ENCODE data around the gene ATXN2L.
"Not testable (repeated sequence)": the region's sequence is repeated elsewhere in the genome, so short reads cannot be mapped to it uniquely, and the experiment has no call there.

Gene ATXN2L

GRCh38 chr16:28867241-28867640 lies 44.4 kb downstream of the ATXN2L start:
- no peak overlapping the region for H3K4me3 ChIP-seq (ENCODE audit: low read length)
- H3K36me3 ChIP-seq (ENCODE audit: insufficient read depth, low read length): peaks cover 44% of the 10 kb centered on the region
- peaks cover 13% of the 10 kb centered on the region for H3K4me1 ChIP-seq (ENCODE audit: insufficient read depth, low read length)

DNA sequence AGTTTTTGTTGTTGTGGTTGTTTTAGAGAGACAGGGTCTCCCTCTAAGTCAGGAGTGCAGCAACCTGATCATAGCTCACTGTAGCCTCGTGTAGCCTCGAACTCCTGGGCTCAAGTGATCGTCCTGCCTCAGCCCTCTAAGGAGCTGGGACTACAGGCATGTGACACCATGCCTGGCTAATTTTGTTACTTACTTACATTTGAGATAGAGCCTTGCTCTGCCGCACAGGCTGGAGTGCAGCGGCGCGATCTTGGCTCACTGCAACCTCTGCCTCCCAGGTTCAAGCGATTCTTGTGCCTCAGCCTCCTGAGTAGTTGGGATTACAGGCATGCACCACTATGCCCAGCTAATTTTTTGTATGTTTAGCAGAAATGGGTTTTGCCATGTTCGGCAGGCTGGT lies 44.8 kb downstream of the ATXN2L start:
- not testable (repeated sequence) for H3K4me3 ChIP-seq (ENCODE audit: low read length); H3K9me3 ChIP-seq (ENCODE audit: low read length); H2AFZ ChIP-seq (ENCODE audit: low read depth, low read length); H3K27me3 ChIP-seq (ENCODE audit: insufficient read depth, low read length)
- Histone ChIP-seq H3K36me3 (ENCODE audit: insufficient read depth, low read length) (peaks cover 48% of the 10 kb centered on the region), H3K4me1 (ENCODE audit: insufficient read depth, low read length) (peaks cover 13% of the 10 kb centered on the region)

More at GRCh38 chr16:28867241-28867640, 44.4 kb downstream of the ATXN2L start:
- H3K9me3 ChIP-seq (ENCODE audit: low read length): no peaks in the 10 kb centered on the region
- no peaks in the 10 kb centered on the region for H3K27me3 ChIP-seq (ENCODE audit: insufficient read depth, low read length)
- H2AFZ ChIP-seq (ENCODE audit: low read depth, low read length): no peak overlapping the region

DNA sequence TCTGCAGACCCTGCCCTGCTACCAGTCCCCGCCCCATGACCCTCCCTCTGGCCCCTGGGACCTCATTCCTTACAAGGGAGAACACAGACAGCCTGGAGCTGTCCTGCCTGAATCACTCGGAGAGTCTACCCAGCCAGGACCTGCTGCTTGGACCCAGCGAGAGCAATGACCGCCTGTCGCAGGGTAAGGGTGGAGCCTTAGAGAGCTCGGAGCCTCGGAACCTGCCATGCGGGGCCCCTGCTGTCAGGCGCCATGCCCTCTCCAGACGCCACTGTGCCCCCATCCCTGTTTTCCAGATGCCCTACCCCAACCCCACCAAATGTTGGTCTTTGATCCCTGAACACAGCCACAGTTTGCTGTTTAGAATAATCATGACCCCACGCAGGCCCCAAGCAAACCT lies 46.4 kb downstream of the ATXN2L start:
- H2AFZ ChIP-seq (ENCODE audit: low read depth, low read length): no peak overlapping the region
- peaks cover 59% of the 10 kb centered on the region for H3K36me3 ChIP-seq (ENCODE audit: insufficient read depth, low read length)
- no peak overlapping the region for H3K4me3 ChIP-seq (ENCODE audit: low read length)
- no peaks in the 10 kb centered on the region for H3K27me3 ChIP-seq (ENCODE audit: insufficient read depth, low read length)
- no peaks in the 10 kb centered on the region for H3K9me3 ChIP-seq (ENCODE audit: low read length)
- H3K4me1 ChIP-seq (ENCODE audit: insufficient read depth, low read length): peaks cover 11% of the 10 kb centered on the region

GRCh38 chr16:28872952-28873351 lies 50.2 kb downstream of the ATXN2L start:
- H2AFZ ChIP-seq (ENCODE audit: low read depth, low read length): no peak overlapping the region
- H3K4me3 ChIP-seq (ENCODE audit: low read length): no peak overlapping the region
- H3K27me3 ChIP-seq (ENCODE audit: insufficient read depth, low read length): no peaks in the 10 kb centered on the region
- H3K4me1 ChIP-seq (ENCODE audit: insufficient read depth, low read length): peaks cover 23% of the 10 kb centered on the region
- peaks cover 55% of the 10 kb centered on the region for H3K36me3 ChIP-seq (ENCODE audit: insufficient read depth, low read length)
- H3K9me3 ChIP-seq (ENCODE audit: low read length): no peaks in the 10 kb centered on the region

GRCh38 chr16:28873543-28874201 lies 50.9 kb downstream of the ATXN2L start:
- Histone ChIP-seq H3K36me3 (ENCODE audit: insufficient read depth, low read length) (peaks cover 53% of the 10 kb centered on the region), H3K4me1 (ENCODE audit: insufficient read depth, low read length) (peaks cover 24% of the 10 kb centered on the region), H2AFZ (ENCODE audit: low read depth, low read length) (no peak overlapping the region), H3K9me3 (ENCODE audit: low read length) (no peaks in the 10 kb centered on the region), H3K4me3 (ENCODE audit: low read length) (no peak overlapping the region), H3K27me3 (ENCODE audit: insufficient read depth, low read length) (no peaks in the 10 kb centered on the region)

DNA sequence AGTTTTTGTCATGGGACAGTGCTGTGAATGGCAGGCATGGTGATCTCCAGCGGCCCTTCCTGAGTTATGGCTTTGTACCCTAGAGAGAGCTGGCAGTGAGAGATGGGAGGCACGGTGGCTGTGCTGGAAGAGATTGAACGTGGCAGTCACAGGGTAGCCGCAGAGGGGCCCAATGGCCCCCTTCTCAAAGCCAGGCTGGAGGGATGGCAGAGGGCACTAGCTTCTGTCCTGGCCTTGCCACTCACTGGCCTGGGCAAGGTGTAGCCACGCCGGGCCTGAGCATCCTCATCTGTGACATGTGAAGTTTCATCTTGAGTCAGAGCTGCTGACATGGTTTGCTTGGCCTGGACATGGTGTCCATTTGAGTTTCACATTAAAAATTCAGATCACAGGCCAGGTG lies 51.6 kb downstream of the ATXN2L start:
- Histone ChIP-seq H3K27me3 (ENCODE audit: insufficient read depth, low read length) (no peaks in the 10 kb centered on the region), H2AFZ (ENCODE audit: low read depth, low read length) (no peak overlapping the region), H3K9me3 (ENCODE audit: low read length) (no peaks in the 10 kb centered on the region), H3K4me3 (ENCODE audit: low read length) (no peak overlapping the region), H3K4me1 (ENCODE audit: insufficient read depth, low read length) (peaks cover 24% of the 10 kb centered on the region), H3K36me3 (ENCODE audit: insufficient read depth, low read length) (peaks cover 46% of the 10 kb centered on the region)

- Histone ChIP-seq H3K9me3 (ENCODE audit: low read length) (no peaks in the 10 kb centered on the region), H3K27me3 (ENCODE audit: insufficient read depth, low read length) (no peaks in the 10 kb centered on the region), H3K36me3 (ENCODE audit: insufficient read depth, low read length) (peaks cover 37% of the 10 kb centered on the region), H3K4me3 (ENCODE audit: low read length) (no peak overlapping the region), H2AFZ (ENCODE audit: low read depth, low read length) (no peak overlapping the region), H3K4me1 (ENCODE audit: insufficient read depth, low read length) (peaks cover 24% of the 10 kb centered on the region)
Measured at GRCh38 chr16:28875134-28876018, 52.6 kb downstream of the ATXN2L start.

DNA sequence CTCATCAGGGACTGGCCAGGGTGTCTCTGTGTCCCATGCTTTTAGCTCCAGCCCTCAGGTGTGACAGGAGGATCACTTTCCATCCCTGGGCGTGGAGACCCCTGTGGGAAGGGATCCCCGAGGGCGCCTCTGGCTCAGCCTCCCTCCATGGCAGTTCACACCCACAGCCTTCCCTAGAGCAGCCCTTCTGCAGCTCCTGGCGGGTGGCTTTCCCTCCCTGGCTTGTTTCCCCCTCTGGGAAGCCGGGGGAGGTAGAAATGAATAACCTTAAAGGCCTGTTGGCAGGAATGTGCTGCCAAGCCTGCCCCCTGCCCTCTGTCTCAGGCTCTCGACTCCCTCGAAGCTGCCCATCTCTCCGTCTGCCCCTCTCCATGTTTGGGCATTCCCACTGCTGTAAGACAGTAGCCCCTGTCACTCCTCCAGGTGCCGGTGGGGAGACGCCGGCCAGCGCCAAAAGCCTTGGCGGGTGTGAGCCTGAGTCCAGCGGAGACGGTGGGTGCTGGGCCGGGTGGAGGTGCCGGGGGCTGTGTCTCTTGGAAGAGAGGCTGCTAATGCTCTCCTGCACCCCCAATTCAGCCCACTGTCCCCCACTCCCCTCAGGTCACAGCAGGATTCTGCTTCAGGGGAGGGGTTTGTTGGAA lies 53.3 kb downstream of the ATXN2L start:
- Histone ChIP-seq H3K9me3 (ENCODE audit: low read length) (no peaks in the 10 kb centered on the region), H3K36me3 (ENCODE audit: insufficient read depth, low read length) (peaks cover 30% of the 10 kb centered on the region), H2AFZ (ENCODE audit: low read depth, low read length) (no peak overlapping the region), H3K27me3 (ENCODE audit: insufficient read depth, low read length) (no peaks in the 10 kb centered on the region), H3K4me3 (ENCODE audit: low read length) (no peak overlapping the region), H3K4me1 (ENCODE audit: insufficient read depth, low read length) (peaks cover 24% of the 10 kb centered on the region)

- H3K4me1 ChIP-seq (ENCODE audit: insufficient read depth, low read length): peaks cover 24% of the 10 kb centered on the region
- H3K27me3 ChIP-seq (ENCODE audit: insufficient read depth, low read length): no peaks in the 10 kb centered on the region
- H3K36me3 ChIP-seq (ENCODE audit: insufficient read depth, low read length): peaks cover 21% of the 10 kb centered on the region
- H2AFZ ChIP-seq (ENCODE audit: low read depth, low read length): no peak overlapping the region
- H3K9me3 ChIP-seq (ENCODE audit: low read length): no peaks in the 10 kb centered on the region
- H3K4me3 ChIP-seq (ENCODE audit: low read length): no peak overlapping the region
Measured at GRCh38 chr16:28876973-28877654, 54.3 kb downstream of the ATXN2L start.

DNA sequence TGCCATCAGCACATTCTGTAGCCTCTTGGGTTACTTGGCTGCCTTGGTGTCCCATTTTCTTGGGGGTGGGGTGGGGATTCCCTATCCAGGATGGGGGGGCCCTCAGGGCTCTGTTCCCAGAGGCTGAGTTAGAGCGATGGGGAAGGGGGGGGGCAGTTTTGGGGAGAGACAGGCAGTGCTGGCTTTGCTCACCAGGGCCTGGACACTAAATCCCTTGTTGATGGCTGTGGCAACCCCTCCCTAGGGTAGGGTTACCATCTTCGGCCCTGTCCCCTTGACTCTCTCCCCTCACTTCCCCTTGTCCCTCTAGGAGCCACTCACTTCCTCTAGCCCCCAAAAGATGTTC lies 54.8 kb downstream of the ATXN2L start:
- Histone ChIP-seq H3K4me3 (ENCODE audit: low read length) (no peak overlapping the region), H3K36me3 (ENCODE audit: insufficient read depth, low read length) (peaks cover 15% of the 10 kb centered on the region), H3K9me3 (ENCODE audit: low read length) (no peaks in the 10 kb centered on the region), H3K4me1 (ENCODE audit: insufficient read depth, low read length) (peaks cover 29% of the 10 kb centered on the region), H3K27me3 (ENCODE audit: insufficient read depth, low read length) (no peaks in the 10 kb centered on the region), H2AFZ (ENCODE audit: low read depth, low read length) (no peak overlapping the region)

- Histone ChIP-seq H3K4me3 (ENCODE audit: low read length) (peak within 1 kb of the TSS; percentile 67), H2AFZ (ENCODE audit: low read depth, low read length) (no peak within 1 kb of the TSS), H3K36me3 (ENCODE audit: insufficient read depth, low read length) (peaks cover 9% of the 10 kb centered on the region), H3K9me3 (ENCODE audit: low read length) (no peaks in the 10 kb centered on the region), H3K4me1 (ENCODE audit: insufficient read depth, low read length) (peaks cover 36% of the 10 kb centered on the region), H3K27me3 (ENCODE audit: insufficient read depth, low read length) (no peaks in the 10 kb centered on the region)
Measured at GRCh38 chr16:28878083-28878926, 55.5 kb downstream of the ATXN2L start, which contains the start of gene ATP2A1. Gene ATP2A1, plus strand, starts transcription at chr16:28878488. Its CDS starts 184 bp downstream, at chr16:28878672.

GRCh38 chr16:28879261-28879840 lies 56.6 kb downstream of the ATXN2L start:
- Histone ChIP-seq H2AFZ (ENCODE audit: low read depth, low read length) (no peak overlapping the region), H3K36me3 (ENCODE audit: insufficient read depth, low read length) (peaks cover 3% of the 10 kb centered on the region), H3K4me1 (ENCODE audit: insufficient read depth, low read length) (peaks cover 40% of the 10 kb centered on the region), H3K9me3 (ENCODE audit: low read length) (no peaks in the 10 kb centered on the region), H3K27me3 (ENCODE audit: insufficient read depth, low read length) (no peaks in the 10 kb centered on the region), H3K4me3 (ENCODE audit: low read length) (peak overlapping the region; percentile 67)

Measured in neuron (in vitro differentiated cells).